ENCODE results near the gene DENND11.

- TF ChIP-seq CTCF (IDR thresholded peaks at IDR 0.05) (no peak), POLR2A (IDR thresholded peaks at IDR 0.05) (no peak)
Measured at GRCh38 chr7:141668853-141669252, 33.1 kb downstream of the DENND11 start.
